Adrenal gland (tissue), 12 donors: ENCODE data around the gene CYB5R2. TPM values are rescaled to one million over a fixed set of nuclear protein-coding genes. Genes with fewer than 3 reads are reported as not detected.

Experiments
- DNase-seq, 7 donors: peaks; one replicate each; pipeline ENCODE4 v3.0.0-alpha.2; 2019 to 2020
- H3K27ac ChIP-seq, 5 donors: fragments of 200-600 bp; sonication (generic) in 4 of 5; 1 replicate in 3 of 5; 2 replicates in 2 of 5; pipeline versions ENCODE4 v1.5.1 to v1.8.0; 2016 to 2020; ENCODE audit warnings: mild to moderate bottlenecking in 1 of 5
- H3K27me3 ChIP-seq: fragments of 200-600 bp; 2 replicates; pipeline ENCODE4 v1.8.0; 2021
- H3K36me3 ChIP-seq, 2 donors: fragments of 200-600 bp; replicated peaks in 1 of 2; 1 replicate in 1 of 2; 2 replicates in 1 of 2; pipeline versions ENCODE4 v1.5.1 to v1.8.0; 2018 to 2022
- H3K4me1 ChIP-seq, 2 donors: fragments of 200-600 bp; replicated peaks in 1 of 2; 1 replicate in 1 of 2; 2 replicates in 1 of 2; pipeline versions ENCODE4 v1.5.1 to v1.8.0; 2018 to 2021
- H3K4me3 ChIP-seq, 4 donors: fragments of 200-600 bp; sonication (generic) in 3 of 4; one replicate each; pipeline ENCODE4 v1.5.1; 2016 to 2018
- H3K9me3 ChIP-seq, 3 donors: fragments of 200-600 bp; sonication (generic) in 1 of 3; replicated peaks in 1 of 3; 1 replicate in 2 of 3; 2 replicates in 1 of 3; pipeline versions ENCODE4 v1.5.1 to v1.8.0; 2016 to 2021
- POLR2A ChIP-seq, 2 donors: fragments of 450-650 bp; IDR thresholded peaks; one replicate each; pipeline ENCODE4 v1.6.1; 2017; ENCODE audit warnings: antibody characterized with exemption in 2 of 2, mild to moderate bottlenecking in 2 of 2, moderate library complexity in 1 of 2
- WGBS, 4 donors: extraction: QIAGEN DNeasy Blood & Tissue Kit in 2 of 4; methylation state at CpG; one replicate each; pipeline versions ENCODE4 v1.1.5 to v1.1.7; 2013 to 2017; 5-methylcytosine and 5-hydroxymethylcytosine counted together
- intact Hi-C, 2 donors: fragments of 100-400 bp; cut with DNase I; formaldehyde crosslinking; loops; one replicate each; pipeline versions ENCODE4 v1.14.1 to v1.15.0; 2022 to 2023
- polyA plus RNA-seq, 3 donors: library from polyadenylated mRNA; stranded (reverse); fragments of 200-250 nt in 2 of 3; fragments of 350-450 nt in 1 of 3; fragmentation: Illumina TruSeq in 1 of 3; extraction: RNeasy Lipid Tissue Mini Kit (QIAGEN cat#74804) in 1 of 3; gene quantifications; one replicate each; pipeline ENCODE4 v1.2.3, GENCODE V29; 2013 to 2014
- total RNA-seq, 9 donors: library from RNA; depleted of rRNA in 4 of 9; stranded (reverse); fragments of >200 nt in 4 of 9; fragments of 120-200 nt in 1 of 9; fragmentation: NEBNext Ultra II Directional in 1 of 9; extraction: Animal tissue kit (Norgen Biotek cat#: 25700) in 1 of 9; gene quantifications; one replicate each; pipeline versions ENCODE4 v1.1.0 to v1.2.4, GENCODE V29; 2013 to 2023
- TF ChIP-seq, protein P1 (sequence below), 6 experiments: fragments of 450-650 bp in 4 of 6; fragments of 200-600 bp in 2 of 6; sonication (generic) in 1 of 6; IDR thresholded peaks; 1 replicate in 5 of 6; 2 replicates in 1 of 6; pipeline versions ENCODE4 v1.5.1 to v1.8.0; 2016 to 2021; ENCODE audit warnings: antibody characterized with exemption in 6 of 6, mild to moderate bottlenecking in 2 of 6, moderate library complexity in 1 of 6
- donor health status: healthy with polysubstance abuse.
- donor health status: Bipolar disorder and iron deficiency.
- donor health status: DM: yes; HTN: yes; CAD: no.
- donor health status: DM: no; HTN: no; CAD: no.
- donor health status: DM: no; HTN: no; CAD: no.
- donor health status: DM: yes; HTN: yes; CAD: no.

Gene CYB5R2
- total and polyA plus RNA-seq, 12 donors, result 1.6 to 23.8 (median 5.0) TPM

- no peak overlapping the region for H3K27ac ChIP-seq
- 65 to 78% (median 72%) methylated on average over 6 of the region's 6 CpGs for WGBS, 4 donors
- peaks cover 6% of the 10 kb centered on the region for H3K27me3 ChIP-seq
- no peaks in the 10 kb centered on the region for H3K36me3 ChIP-seq
- peaks cover 0 to 5% of the 10 kb centered on the region in 2 donors for H3K4me1 ChIP-seq
- no peak for DNase-seq
- TF ChIP-seq POLR2A (IDR thresholded peaks at IDR 0.05), result no peak
- TF ChIP-seq, protein P1, sequence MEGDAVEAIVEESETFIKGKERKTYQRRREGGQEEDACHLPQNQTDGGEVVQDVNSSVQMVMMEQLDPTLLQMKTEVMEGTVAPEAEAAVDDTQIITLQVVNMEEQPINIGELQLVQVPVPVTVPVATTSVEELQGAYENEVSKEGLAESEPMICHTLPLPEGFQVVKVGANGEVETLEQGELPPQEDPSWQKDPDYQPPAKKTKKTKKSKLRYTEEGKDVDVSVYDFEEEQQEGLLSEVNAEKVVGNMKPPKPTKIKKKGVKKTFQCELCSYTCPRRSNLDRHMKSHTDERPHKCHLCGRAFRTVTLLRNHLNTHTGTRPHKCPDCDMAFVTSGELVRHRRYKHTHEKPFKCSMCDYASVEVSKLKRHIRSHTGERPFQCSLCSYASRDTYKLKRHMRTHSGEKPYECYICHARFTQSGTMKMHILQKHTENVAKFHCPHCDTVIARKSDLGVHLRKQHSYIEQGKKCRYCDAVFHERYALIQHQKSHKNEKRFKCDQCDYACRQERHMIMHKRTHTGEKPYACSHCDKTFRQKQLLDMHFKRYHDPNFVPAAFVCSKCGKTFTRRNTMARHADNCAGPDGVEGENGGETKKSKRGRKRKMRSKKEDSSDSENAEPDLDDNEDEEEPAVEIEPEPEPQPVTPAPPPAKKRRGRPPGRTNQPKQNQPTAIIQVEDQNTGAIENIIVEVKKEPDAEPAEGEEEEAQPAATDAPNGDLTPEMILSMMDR (IDR thresholded peaks at IDR 0.05), result no peak
- no peaks in the 10 kb centered on the region for H3K9me3 ChIP-seq
- H3K4me3 ChIP-seq, result no peak overlapping the region
- intact Hi-C loops, result loop anchor here in 1 of 2 donors (5.0 to 10.0 kb wide), 2 partner anchors 293 to 595 kb away; partner anchors contain the start of gene EIF3F
Observed at GRCh38 chr11:7691759-7692350, 18.6 kb upstream of the CYB5R2 start.

- TF ChIP-seq, protein P1 (IDR thresholded peaks at IDR 0.05), result no peak
- no peak for TF ChIP-seq POLR2A (IDR thresholded peaks at IDR 0.05)
- H3K27me3 ChIP-seq, result peaks cover 6% of the 10 kb centered on the region
- intact Hi-C loops, result loop anchor here in 1 of 2 donors (5.0 to 10.0 kb wide), 2 partner anchors 294 to 593 kb away; partner anchors contain the start of gene EIF3F
- H3K4me3 ChIP-seq, result no peak overlapping the region
- H3K4me1 ChIP-seq, result peaks cover 0 to 5% of the 10 kb centered on the region in 2 donors
- WGBS, 4 donors, result 48 to 59% (median 57%) methylated on average over 5 to 6 of the region's 6 CpGs
- no peak for DNase-seq
- H3K36me3 ChIP-seq, result no peaks in the 10 kb centered on the region
- H3K9me3 ChIP-seq, result no peaks in the 10 kb centered on the region
- H3K27ac ChIP-seq, result no peak overlapping the region
Observed at GRCh38 chr11:7690648-7691047, 17.3 kb upstream of the CYB5R2 start.

GRCh38 chr11:7689239-7689638 is 15.9 kb upstream of the CYB5R2 start:
- 59 to 83% (median 65%) methylated on average over 3 to 4 of the region's 4 CpGs for WGBS, 4 donors
- Histone ChIP-seq H3K27ac (no peak overlapping the region), H3K27me3 (peaks cover 6% of the 10 kb centered on the region), H3K4me1 (peaks cover 0 to 3% of the 10 kb centered on the region in 2 donors), H3K9me3 (no peaks in the 10 kb centered on the region), H3K36me3 (no peaks in the 10 kb centered on the region), H3K4me3 (no peak overlapping the region)
- TF ChIP-seq POLR2A (IDR thresholded peaks at IDR 0.05), result no peak
- TF ChIP-seq, protein P1 (IDR thresholded peaks at IDR 0.05), result no peak
- intact Hi-C loops, result no loop called here
- no peak for DNase-seq

DNA sequence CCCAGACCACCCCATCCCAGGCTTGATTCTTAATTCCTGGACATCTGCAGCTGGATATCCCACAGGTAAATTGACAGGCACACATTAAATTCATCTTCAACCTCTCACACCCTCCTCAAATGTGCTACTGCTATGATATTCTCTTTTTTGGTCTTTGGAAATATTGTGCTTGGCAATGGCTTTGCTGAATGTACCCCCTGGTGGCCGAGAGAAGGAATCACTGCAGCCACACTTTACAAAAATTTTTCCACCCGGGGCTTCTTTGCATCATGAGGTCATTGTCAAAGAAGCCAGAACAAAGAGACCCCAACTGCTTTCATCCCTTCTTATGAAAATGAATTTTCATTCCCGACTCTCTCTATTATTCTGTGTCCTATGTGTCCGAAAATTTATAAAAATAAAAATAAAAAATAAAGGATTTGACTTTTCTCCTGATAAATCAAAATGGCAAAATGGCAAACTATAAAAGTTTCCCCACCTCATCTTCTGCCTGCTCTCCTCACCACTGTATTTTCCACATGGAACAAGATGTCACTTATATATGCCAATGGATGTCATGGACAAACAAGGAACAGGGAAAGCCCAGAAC is 15.0 kb upstream of the CYB5R2 start:
- DNase-seq, result peak in 1 of 7 donors; percentile 21
- no peaks in the 10 kb centered on the region for H3K4me1 ChIP-seq
- no peak overlapping the region for H3K27ac ChIP-seq
- no peak for TF ChIP-seq POLR2A (IDR thresholded peaks at IDR 0.05)
- TF ChIP-seq, protein P1 (IDR thresholded peaks at IDR 0.05), result peak; percentile 63 to 81 (median 66)
- no peaks in the 10 kb centered on the region for H3K36me3 ChIP-seq
- no peak overlapping the region for H3K4me3 ChIP-seq
- no peaks in the 10 kb centered on the region for H3K27me3 ChIP-seq
- intact Hi-C loops, result no loop called here
- 9 to 12% (median 10%) methylated on average over 4 of the region's 4 CpGs for WGBS, 4 donors
- no peaks in the 10 kb centered on the region for H3K9me3 ChIP-seq
